A549 (cell line): ENCODE measurements around the gene ATP13A3. TPM values are rescaled to one million over a fixed set of nuclear protein-coding genes. Genes with fewer than 3 reads are reported as not detected.

ENCODE experiments used
- ATAC-seq, 2 experiments: fragments of 200-7000 bp in 1 of 2; fragments of >200 bp in 1 of 2; cut with Nextera tagmentation in 1 of 2; cut with Tn5 transposase in 1 of 2; 3 replicates each; pipeline versions ENCODE4 v1.8.0 to v1.9.1; 2018 to 2020; ENCODE audit warnings: mild to moderate bottlenecking in 1 of 2, moderate library complexity in 1 of 2
- CTCF ChIA-PET: fragments of 300-600 bp; sonication (Branson Sonifier 250); formaldehyde crosslinking; extraction: SDS; loops from one replicate; lab custom pipeline; 2021; ENCODE audit warnings: antibody characterized with exemption, inconsistent platforms; lab: Yijun Ruan, JAX
- POLR2A ChIA-PET: fragments of 350-600 bp; formaldehyde crosslinking; extraction: SDS; loops from one replicate; lab custom pipeline; 2021; ENCODE audit warnings: antibody characterized with exemption, inconsistent platforms; lab: Yijun Ruan, JAX
- DNase-seq, 2 experiments: peaks; one replicate each; pipeline versions ENCODE4 v3.0.0 to v3.0.0-alpha.2; 2011 to 2016; ENCODE audit warnings: low read depth in 1 of 2, low spot score in 1 of 2
- FAIRE-seq: peaks from 2 replicates; lab custom pipeline; 2011; peaks lifted over from hg19 to GRCh38; lab: Jason Lieb, UNC
- H3K27ac ChIP-seq, 2 experiments: fragments of >200 bp; sonication (Bioruptor Twin); formaldehyde crosslinking; 3 replicates each; pipeline ENCODE4 v1.5.1; 2016 to 2017
- H3K4me1 ChIP-seq: fragments of >200 bp; sonication (Bioruptor Twin); formaldehyde crosslinking; 3 replicates; pipeline ENCODE4 v1.6.1; 2016
- H3K4me2 ChIP-seq: fragments of >200 bp; sonication (Bioruptor Twin); formaldehyde crosslinking; 3 replicates; pipeline ENCODE4 v1.6.1; 2016
- H3K4me3 ChIP-seq: fragments of >200 bp; sonication (Bioruptor Twin); formaldehyde crosslinking; 3 replicates; pipeline ENCODE4 v1.5.1; 2016
- H3K9me3 ChIP-seq: fragments of >200 bp; sonication (Bioruptor Twin); formaldehyde crosslinking; 3 replicates; pipeline ENCODE4 v1.6.1; 2016
- BHLHE40 ChIP-seq: IDR thresholded peaks from 2 replicates; pipeline ENCODE4 v1.6.1; 2012; ENCODE audit warnings: low read depth, low read length, inconsistent platforms
- CHD4 ChIP-seq: fragments of 200-600 bp; sonication (generic); IDR thresholded peaks from 2 replicates; pipeline ENCODE4 v1.6.1; 2016; ENCODE audit warnings: antibody characterized with exemption, mild to moderate bottlenecking, borderline replicate concordance
- EP300 ChIP-seq, 2 experiments: fragments of >200 bp; sonication (Bioruptor Twin); formaldehyde crosslinking; IDR thresholded peaks; 2 replicates in 1 of 2; 3 replicates in 1 of 2; pipeline ENCODE4 v1.6.1; 2016 to 2017
- ESRRA ChIP-seq: fragments of 150-350 bp; IDR thresholded peaks from 2 replicates; pipeline ENCODE4 v1.6.1; 2014; ENCODE audit warnings: mild to moderate bottlenecking, low read length, borderline replicate concordance
- FOSB ChIP-seq: fragments of 250-450 bp; sonication (Bioruptor Pico); IDR thresholded peaks from 2 replicates; pipeline ENCODE4 v1.5.0; 2020; ENCODE audit warnings: mild to moderate bottlenecking, moderate library complexity
- FOSL2 ChIP-seq, 2 experiments: fragments of 450-650 bp in 1 of 2; fragments of >200 bp in 1 of 2; sonication (Bioruptor Twin) in 1 of 2; formaldehyde crosslinking; IDR thresholded peaks; 2 replicates each; pipeline versions ENCODE4 v1.5.0 to v1.6.1; 2016 to 2020; ENCODE audit warnings: mild to moderate bottlenecking in 1 of 2, moderate library complexity in 1 of 2
- FOXS1 ChIP-seq: fragments of 250-450 bp; sonication (Bioruptor Pico); IDR thresholded peaks from 2 replicates; pipeline ENCODE4 v1.5.0; 2020; ENCODE audit warnings: mild to moderate bottlenecking, moderate library complexity
- HDAC2 ChIP-seq: fragments of 200-600 bp; sonication (generic); IDR thresholded peaks from 2 replicates; pipeline ENCODE4 v1.6.1; 2016
- HOXA7 ChIP-seq: fragments of 250-450 bp; sonication (Bioruptor Pico); IDR thresholded peaks from 2 replicates; pipeline ENCODE4 v1.5.0; 2020; ENCODE audit warnings: mild to moderate bottlenecking, moderate library complexity
- HOXB13 ChIP-seq: fragments of 250-450 bp; sonication (Bioruptor Pico); IDR thresholded peaks from 2 replicates; pipeline ENCODE4 v1.5.0; 2020; ENCODE audit warnings: low read depth, mild to moderate bottlenecking, moderate library complexity
- JUN ChIP-seq, 2 experiments: fragments of >200 bp; sonication (Bioruptor Twin); formaldehyde crosslinking; IDR thresholded peaks; 2 replicates in 1 of 2; 3 replicates in 1 of 2; pipeline ENCODE4 v1.6.1; 2016 to 2017
- MAZ ChIP-seq: fragments of 150-350 bp; IDR thresholded peaks from 2 replicates; pipeline ENCODE4 v1.6.1; 2014; ENCODE audit warnings: antibody characterized with exemption, low read depth, low read length, borderline replicate concordance
- MYC ChIP-seq: IDR thresholded peaks from 2 replicates; pipeline ENCODE4 v1.6.1; 2012; ENCODE audit warnings: mild to moderate bottlenecking, inconsistent platforms, low read length, improper control_type of control experiment, borderline replicate concordance
- NFE2L2 ChIP-seq: fragments of 150-350 bp; conservative IDR thresholded peaks from 2 replicates; pipeline ENCODE4 v1.6.1; 2014; ENCODE audit warnings: low read length
- NR3C1 ChIP-seq: fragments of >200 bp; sonication (Bioruptor Twin); formaldehyde crosslinking; IDR thresholded peaks from 3 replicates; pipeline ENCODE4 v1.6.1; 2017
- PHF8 ChIP-seq: fragments of 200-600 bp; sonication (generic); IDR thresholded peaks from 2 replicates; pipeline ENCODE4 v1.6.1; 2016; ENCODE audit warnings: low read depth, mild to moderate bottlenecking, antibody characterized with exemption, moderate library complexity, borderline replicate concordance
- RNF2 ChIP-seq: fragments of 200-600 bp; sonication (generic); IDR thresholded peaks from 2 replicates; pipeline ENCODE4 v1.6.1; 2016; ENCODE audit warnings: low read depth, mild to moderate bottlenecking, antibody characterized with exemption, moderate library complexity, borderline replicate concordance
- SMC3 ChIP-seq: fragments of >200 bp; sonication (Bioruptor Twin); formaldehyde crosslinking; IDR thresholded peaks from 3 replicates; pipeline ENCODE4 v1.6.1; 2018; ENCODE audit warnings: inconsistent platforms
- TP53 ChIP-seq: fragments of 250-450 bp; sonication (Bioruptor Pico); IDR thresholded peaks from 2 replicates; pipeline ENCODE4 v1.5.0; 2021; ENCODE audit warnings: mild to moderate bottlenecking, moderate library complexity
- WGBS: methylation state at CpG from one replicate; pipeline ENCODE4 v1.1.6; 2017; ENCODE audit errors: missing lambda C conversion rate; 5-methylcytosine and 5-hydroxymethylcytosine counted together
- polyA plus RNA-seq, 4 experiments: library from polyadenylated mRNA; depleted of rRNA in 3 of 4; stranded (reverse); fragments of >200 nt; fragmentation: RNase III in 1 of 4; extraction: RNeasy Plus Mini Kit Qiagen cat#74134 plus additional on column Dnase treatment in 1 of 4; gene quantifications; 2 replicates in 3 of 4; 3 replicates in 1 of 4; pipeline ENCODE4 v1.2.3, GENCODE V29; 2011 to 2017
- TF ChIP-seq, protein P1 (sequence below): fragments of 250-450 bp; sonication (Bioruptor Pico); IDR thresholded peaks from 2 replicates; pipeline ENCODE4 v1.5.0; 2020; ENCODE audit warnings: low read depth, mild to moderate bottlenecking, moderate library complexity
- TF ChIP-seq, protein P2 (sequence below): fragments of >200 bp; sonication (Bioruptor Twin); formaldehyde crosslinking; IDR thresholded peaks from 3 replicates; pipeline ENCODE4 v1.5.1; 2016

Gene ATP13A3
- polyA plus RNA-seq, 2 of the 4 experiments (the other 2 are of a cell fraction): 63.6 to 102 TPM

DNA sequence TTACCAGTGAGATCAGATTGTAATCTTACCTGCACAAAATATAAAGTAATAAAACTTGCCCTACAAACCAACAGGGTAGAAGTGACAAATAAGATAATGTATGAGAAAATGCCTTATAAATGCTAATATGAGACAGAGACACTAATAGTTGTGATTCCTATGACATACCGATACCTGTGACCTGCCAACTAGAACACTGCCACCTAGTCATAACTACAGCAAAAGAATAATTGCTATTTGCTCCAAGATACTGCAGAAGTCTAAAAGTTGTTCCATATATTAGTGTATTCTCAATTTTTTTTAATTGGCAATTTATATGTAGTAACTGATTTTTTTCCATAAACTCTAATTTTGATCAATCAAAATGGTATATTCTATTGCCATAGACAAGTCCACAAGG is 62.4 kb downstream of the ATP13A3 start (continued):
- TF ChIP-seq, protein P1, sequence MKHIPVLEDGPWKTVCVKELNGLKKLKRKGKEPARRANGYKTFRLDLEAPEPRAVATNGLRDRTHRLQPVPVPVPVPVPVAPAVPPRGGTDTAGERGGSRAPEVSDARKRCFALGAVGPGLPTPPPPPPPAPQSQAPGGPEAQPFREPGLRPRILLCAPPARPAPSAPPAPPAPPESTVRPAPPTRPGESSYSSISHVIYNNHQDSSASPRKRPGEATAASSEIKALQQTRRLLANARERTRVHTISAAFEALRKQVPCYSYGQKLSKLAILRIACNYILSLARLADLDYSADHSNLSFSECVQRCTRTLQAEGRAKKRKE (CRISPR knock-in tag): no peak

DNA sequence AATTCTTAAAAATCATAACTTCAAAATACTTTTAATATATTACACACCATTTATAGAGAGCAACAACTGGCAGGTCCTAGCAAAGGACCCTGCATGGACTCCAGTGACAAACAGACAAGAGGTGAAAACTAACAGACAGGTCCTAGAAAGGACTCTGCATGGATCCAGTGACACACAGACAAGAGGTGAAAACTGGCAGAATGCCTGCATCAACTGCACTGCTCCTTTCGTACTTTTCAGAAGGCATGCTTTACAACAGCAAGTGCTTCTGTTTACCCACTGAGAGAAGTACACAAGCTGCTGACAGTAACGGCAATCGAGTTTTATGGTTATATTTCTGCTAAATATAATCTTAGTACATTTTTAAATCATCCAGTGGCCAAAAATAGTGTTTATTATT is 63.5 kb downstream of the ATP13A3 start:
- no peak for FAIRE-seq
- DNase-seq: no peak
- TF ChIP-seq, protein P2, sequence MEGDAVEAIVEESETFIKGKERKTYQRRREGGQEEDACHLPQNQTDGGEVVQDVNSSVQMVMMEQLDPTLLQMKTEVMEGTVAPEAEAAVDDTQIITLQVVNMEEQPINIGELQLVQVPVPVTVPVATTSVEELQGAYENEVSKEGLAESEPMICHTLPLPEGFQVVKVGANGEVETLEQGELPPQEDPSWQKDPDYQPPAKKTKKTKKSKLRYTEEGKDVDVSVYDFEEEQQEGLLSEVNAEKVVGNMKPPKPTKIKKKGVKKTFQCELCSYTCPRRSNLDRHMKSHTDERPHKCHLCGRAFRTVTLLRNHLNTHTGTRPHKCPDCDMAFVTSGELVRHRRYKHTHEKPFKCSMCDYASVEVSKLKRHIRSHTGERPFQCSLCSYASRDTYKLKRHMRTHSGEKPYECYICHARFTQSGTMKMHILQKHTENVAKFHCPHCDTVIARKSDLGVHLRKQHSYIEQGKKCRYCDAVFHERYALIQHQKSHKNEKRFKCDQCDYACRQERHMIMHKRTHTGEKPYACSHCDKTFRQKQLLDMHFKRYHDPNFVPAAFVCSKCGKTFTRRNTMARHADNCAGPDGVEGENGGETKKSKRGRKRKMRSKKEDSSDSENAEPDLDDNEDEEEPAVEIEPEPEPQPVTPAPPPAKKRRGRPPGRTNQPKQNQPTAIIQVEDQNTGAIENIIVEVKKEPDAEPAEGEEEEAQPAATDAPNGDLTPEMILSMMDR: no peak
- TF ChIP-seq NR3C1 (no peak), FOXS1 (CRISPR knock-in tag) (no peak), PHF8 (no peak), JUN (IDR thresholded peaks at IDR 0.05) (no peak), CHD4 (no peak), HOXA7 (CRISPR knock-in tag) (no peak), NFE2L2 (no peak), HDAC2 (no peak), EP300 (IDR thresholded peaks at IDR 0.05) (no peak), MAZ (no peak), TP53 (CRISPR knock-in tag) (no peak), FOSL2 (IDR thresholded peaks at IDR 0.05) (no peak), FOSL2 (CRISPR knock-in tag; IDR thresholded peaks at IDR 0.05) (no peak), SMC3 (no peak), FOSB (CRISPR knock-in tag) (no peak), ESRRA (no peak), RNF2 (no peak), HOXB13 (CRISPR knock-in tag) (no peak)
- POLR2A ChIA-PET: no interaction called here
- Histone ChIP-seq H3K4me2 (no peak overlapping the region), H3K4me1 (peaks cover 12% of the 10 kb centered on the region; the same call in 2 of the 3 replicates), H3K27ac (no peak overlapping the region), H3K9me3 (no peaks in the 10 kb centered on the region), H3K4me3 (no peak overlapping the region)
- 73% methylated on average over 3 of the region's 3 CpGs for WGBS
- CTCF ChIA-PET: no interaction called here
- ATAC-seq: no peak

DNA sequence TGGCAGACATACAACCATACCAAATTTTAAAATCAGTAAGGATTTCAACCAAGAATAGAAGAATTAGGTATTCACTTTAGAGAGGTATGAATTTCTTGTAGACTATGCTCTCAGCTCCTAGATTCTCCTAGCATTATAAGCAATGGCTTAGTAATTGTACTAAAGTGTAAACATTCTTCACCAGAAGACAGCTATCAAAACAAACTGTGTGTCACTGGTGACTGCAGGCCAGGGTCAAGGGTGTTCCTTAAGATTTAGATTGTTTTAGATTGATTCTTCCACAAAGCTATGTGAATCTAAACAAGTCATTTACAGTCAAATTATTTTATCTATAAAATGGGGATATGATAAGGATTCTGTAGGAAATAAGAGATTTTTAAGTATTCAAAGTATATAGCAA is 64.6 kb downstream of the ATP13A3 start:
- CTCF ChIA-PET: interaction anchor here (0.7 to 1.3 kb wide), 3 partner anchors 16 to 88 kb away, joined by 3 to 6 read pairs (median 5); no protein-coding TSS in a partner anchor
- TF ChIP-seq PHF8 (no peak), BHLHE40 (no peak), MYC (no peak)
- TF ChIP-seq, protein P2: no peak
- no peak overlapping the region for H3K4me2 ChIP-seq
- no peak overlapping the region for H3K4me3 ChIP-seq
- no peak for FAIRE-seq
- ATAC-seq: no peak
- POLR2A ChIA-PET: interaction anchor here (0.5 kb wide), 1 partner anchor 746 kb away, joined by 4 read pairs; no protein-coding TSS in a partner anchor
- H3K4me1 ChIP-seq: peaks cover 12% of the 10 kb centered on the region; the same call in 2 of the 3 replicates
- H3K27ac ChIP-seq: no peak overlapping the region
- no peak for DNase-seq
- H3K9me3 ChIP-seq: no peaks in the 10 kb centered on the region
